NCI-H82 treated with DMSO at 0.1 percent for 48 hours (cell line): ENCODE data around the gene INAVA.
"Not testable (repeated sequence)": the region's sequence is repeated elsewhere in the genome, so short reads cannot be mapped to it uniquely, and the experiment has no call there.

Experiments
- DNase-seq: peaks from one replicate; lab custom pipeline; 2025; ENCODE audit not compliant: unreplicated experiment; lab: John Stamatoyannopoulos, UW

INAVA gene

DNA sequence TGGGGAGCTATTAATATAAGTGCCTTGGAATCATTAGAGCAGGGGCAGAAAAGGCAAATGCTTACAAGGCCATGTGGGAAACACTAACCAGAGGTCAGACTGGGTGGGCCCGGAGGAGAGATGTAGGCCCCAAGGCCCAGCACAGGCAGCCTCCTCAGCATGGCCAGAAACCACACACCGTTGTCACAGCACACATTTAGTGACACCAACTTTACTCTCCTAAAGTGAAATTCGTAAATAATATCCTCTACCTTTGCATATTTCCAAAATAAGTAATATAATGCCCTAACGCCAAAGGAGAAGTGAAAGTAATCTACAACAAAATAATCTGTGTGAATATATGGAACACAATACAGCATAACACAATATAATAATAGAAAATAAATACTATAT is 66.2 kb downstream of the INAVA start:
- DNase-seq: no peak

DNA sequence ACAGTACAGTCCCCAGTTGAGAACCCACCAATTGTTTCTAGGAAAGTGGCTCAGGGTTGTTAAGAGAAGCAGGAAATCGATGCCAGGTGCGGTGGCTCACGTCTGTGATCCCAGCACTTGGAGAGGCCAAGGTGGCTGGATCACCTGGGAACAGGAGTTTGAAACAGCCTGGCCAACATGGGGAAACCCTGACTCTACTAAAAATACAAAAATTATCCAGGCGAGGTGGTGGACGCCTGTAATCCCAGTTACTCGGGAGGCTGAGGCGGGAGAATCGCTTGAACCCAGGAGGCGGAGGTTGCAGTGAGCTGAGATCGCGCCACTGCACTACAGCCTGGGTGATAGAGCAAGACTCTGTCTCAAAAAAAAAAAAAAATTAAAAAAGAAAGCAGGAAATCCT is 67.5 kb downstream of the INAVA start:
- DNase-seq: not testable (repeated sequence)

DNA sequence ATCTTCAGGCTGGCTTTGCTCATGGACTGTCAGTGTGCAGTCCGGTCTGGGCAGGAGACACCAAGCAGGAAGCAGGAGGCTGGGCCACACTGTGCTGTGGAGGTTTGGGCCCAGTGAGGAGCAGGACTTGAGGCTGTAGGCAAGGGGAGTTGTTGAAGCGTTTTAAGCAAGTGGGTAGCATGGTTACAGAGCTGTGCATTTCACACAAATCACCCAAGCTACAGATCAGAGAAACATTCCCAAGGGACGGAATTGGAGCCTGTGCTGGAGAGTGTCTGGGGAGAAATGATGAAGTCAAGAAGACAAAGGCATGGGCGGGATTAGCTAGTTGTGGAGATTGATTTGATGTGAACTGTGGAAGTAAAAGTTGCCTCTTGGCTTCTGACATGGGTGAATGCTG is 67.9 kb downstream of the INAVA start:
- no peak for DNase-seq

DNA sequence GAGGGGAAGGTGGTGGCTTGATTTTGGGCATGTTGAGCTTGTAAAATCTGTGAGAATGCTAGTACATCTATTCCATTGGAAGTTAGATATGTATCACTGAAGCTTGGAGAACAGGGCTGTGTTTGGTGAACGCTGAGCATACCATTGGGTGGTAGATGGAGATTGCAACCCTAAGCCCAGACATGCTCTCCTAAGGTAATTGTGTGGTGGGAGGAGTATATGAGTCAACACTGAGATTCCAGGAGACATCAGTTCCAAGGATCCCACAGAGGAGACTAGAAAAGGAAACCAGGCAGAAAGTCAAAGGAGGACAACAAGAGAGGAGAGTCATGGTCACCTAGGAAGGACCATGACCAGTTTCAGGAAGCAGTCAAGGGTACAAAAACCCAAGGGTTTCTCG is 68.4 kb downstream of the INAVA start:
- DNase-seq: no peak

DNA sequence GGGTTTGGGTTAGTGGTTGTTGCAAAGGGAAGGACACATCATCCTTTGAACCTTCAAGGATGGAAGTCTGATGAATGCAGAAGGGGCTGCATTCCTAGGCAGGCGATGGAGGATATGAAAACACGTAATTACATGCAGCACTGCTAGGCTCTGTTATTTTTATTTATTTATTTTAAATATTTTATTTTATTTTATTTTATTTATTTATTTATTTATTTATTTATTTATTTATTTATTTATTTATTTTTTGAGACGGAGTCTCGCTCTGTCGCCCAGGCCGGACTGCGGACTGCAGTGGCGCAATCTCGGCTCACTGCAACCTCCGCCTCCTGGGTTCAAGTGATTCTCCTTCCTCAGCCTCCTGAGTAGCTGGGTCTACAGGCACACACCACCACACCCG is 69.2 kb downstream of the INAVA start:
- not testable (repeated sequence) for DNase-seq
